HG03521 (cell line): ENCODE results near the gene SUN1.

Experiments used
- ATAC-seq: cut with Tn5 transposase; IDR thresholded peaks from one replicate; pipeline ENCODE4 v1.9.1; 2021; ENCODE audit warnings: mild to moderate bottlenecking, moderate library complexity; ENCODE audit not compliant: unreplicated experiment

SUN1 gene

GRCh38 chr7:876077-876971 is 44.0 kb downstream of the SUN1 start, which contains the start of gene GET4:
Gene GET4 (plus strand): TSS chr7:876554. CDS start chr7:876646, 92 bp downstream.
- peak; percentile 76 for ATAC-seq

- ATAC-seq: peak; percentile 23
Observed at GRCh38 chr7:876972-877311, 44.7 kb downstream of the SUN1 start.

GRCh38 chr7:877312-878232 is 45.3 kb downstream of the SUN1 start:
- no peak for ATAC-seq

GRCh38 chr7:879093-879492 is 46.8 kb downstream of the SUN1 start:
- no peak for ATAC-seq

GRCh38 chr7:879706-880105 is 47.4 kb downstream of the SUN1 start:
- no peak for ATAC-seq

- no peak for ATAC-seq
Observed at GRCh38 chr7:880450-880849, 48.2 kb downstream of the SUN1 start.

GRCh38 chr7:881441-882234 is 49.4 kb downstream of the SUN1 start:
- ATAC-seq: no peak

GRCh38 chr7:882336-883035 is 50.2 kb downstream of the SUN1 start:
- ATAC-seq: no peak

GRCh38 chr7:883055-884021 is 51.1 kb downstream of the SUN1 start:
- ATAC-seq: no peak

GRCh38 chr7:884191-885003 is 52.1 kb downstream of the SUN1 start:
- no peak for ATAC-seq

GRCh38 chr7:885261-885892 is 53.1 kb downstream of the SUN1 start:
- no peak for ATAC-seq

- no peak for ATAC-seq
Observed at GRCh38 chr7:885893-886625, 53.8 kb downstream of the SUN1 start.

- ATAC-seq: no peak
Observed at GRCh38 chr7:886626-887487, 54.6 kb downstream of the SUN1 start.

GRCh38 chr7:887488-887820 is 55.2 kb downstream of the SUN1 start:
- ATAC-seq: no peak

- ATAC-seq: no peak
Observed at GRCh38 chr7:888081-889024, 56.1 kb downstream of the SUN1 start.
